ENCODE measurements around the gene ANOS1.

- TF ChIP-seq, protein P1, sequence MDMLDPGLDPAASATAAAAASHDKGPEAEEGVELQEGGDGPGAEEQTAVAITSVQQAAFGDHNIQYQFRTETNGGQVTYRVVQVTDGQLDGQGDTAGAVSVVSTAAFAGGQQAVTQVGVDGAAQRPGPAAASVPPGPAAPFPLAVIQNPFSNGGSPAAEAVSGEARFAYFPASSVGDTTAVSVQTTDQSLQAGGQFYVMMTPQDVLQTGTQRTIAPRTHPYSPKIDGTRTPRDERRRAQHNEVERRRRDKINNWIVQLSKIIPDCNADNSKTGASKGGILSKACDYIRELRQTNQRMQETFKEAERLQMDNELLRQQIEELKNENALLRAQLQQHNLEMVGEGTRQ (CRISPR knock-in tag; IDR thresholded peaks at IDR 0.05), result no peak
- no peak for TF ChIP-seq CTCF (IDR thresholded peaks at IDR 0.05)
- TF ChIP-seq, protein P2, sequence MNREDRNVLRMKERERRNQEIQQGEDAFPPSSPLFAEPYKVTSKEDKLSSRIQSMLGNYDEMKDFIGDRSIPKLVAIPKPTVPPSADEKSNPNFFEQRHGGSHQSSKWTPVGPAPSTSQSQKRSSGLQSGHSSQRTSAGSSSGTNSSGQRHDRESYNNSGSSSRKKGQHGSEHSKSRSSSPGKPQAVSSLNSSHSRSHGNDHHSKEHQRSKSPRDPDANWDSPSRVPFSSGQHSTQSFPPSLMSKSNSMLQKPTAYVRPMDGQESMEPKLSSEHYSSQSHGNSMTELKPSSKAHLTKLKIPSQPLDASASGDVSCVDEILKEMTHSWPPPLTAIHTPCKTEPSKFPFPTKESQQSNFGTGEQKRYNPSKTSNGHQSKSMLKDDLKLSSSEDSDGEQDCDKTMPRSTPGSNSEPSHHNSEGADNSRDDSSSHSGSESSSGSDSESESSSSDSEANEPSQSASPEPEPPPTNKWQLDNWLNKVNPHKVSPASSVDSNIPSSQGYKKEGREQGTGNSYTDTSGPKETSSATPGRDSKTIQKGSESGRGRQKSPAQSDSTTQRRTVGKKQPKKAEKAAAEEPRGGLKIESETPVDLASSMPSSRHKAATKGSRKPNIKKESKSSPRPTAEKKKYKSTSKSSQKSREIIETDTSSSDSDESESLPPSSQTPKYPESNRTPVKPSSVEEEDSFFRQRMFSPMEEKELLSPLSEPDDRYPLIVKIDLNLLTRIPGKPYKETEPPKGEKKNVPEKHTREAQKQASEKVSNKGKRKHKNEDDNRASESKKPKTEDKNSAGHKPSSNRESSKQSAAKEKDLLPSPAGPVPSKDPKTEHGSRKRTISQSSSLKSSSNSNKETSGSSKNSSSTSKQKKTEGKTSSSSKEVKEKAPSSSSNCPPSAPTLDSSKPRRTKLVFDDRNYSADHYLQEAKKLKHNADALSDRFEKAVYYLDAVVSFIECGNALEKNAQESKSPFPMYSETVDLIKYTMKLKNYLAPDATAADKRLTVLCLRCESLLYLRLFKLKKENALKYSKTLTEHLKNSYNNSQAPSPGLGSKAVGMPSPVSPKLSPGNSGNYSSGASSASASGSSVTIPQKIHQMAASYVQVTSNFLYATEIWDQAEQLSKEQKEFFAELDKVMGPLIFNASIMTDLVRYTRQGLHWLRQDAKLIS (CRISPR knock-in tag; IDR thresholded peaks at IDR 0.05; ENCODE audit: borderline replicate concordance), result no peak
- no peak for TF ChIP-seq STAT6 (CRISPR knock-in tag; conservative IDR thresholded peaks at IDR 0.05; ENCODE audit: low read depth)
- TF ChIP-seq NR3C1 (CRISPR knock-in tag; conservative IDR thresholded peaks at IDR 0.05; ENCODE audit: low read depth), result no peak
- no peak for TF ChIP-seq TEAD4 (CRISPR knock-in tag; IDR thresholded peaks at IDR 0.05)
- TF ChIP-seq, protein P3, sequence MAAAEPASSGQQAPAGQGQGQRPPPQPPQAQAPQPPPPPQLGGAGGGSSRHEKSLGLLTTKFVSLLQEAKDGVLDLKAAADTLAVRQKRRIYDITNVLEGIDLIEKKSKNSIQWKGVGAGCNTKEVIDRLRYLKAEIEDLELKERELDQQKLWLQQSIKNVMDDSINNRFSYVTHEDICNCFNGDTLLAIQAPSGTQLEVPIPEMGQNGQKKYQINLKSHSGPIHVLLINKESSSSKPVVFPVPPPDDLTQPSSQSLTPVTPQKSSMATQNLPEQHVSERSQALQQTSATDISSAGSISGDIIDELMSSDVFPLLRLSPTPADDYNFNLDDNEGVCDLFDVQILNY (CRISPR knock-in tag; IDR thresholded peaks at IDR 0.05), result no peak
- no peak for TF ChIP-seq ATF1 (CRISPR knock-in tag; IDR thresholded peaks at IDR 0.05)
- no peak for TF ChIP-seq HMGA2 (CRISPR knock-in tag; IDR thresholded peaks at IDR 0.05)
- no peak for TF ChIP-seq ATF2 (CRISPR knock-in tag; IDR thresholded peaks at IDR 0.05; ENCODE audit: borderline replicate concordance, low read depth)
- TF ChIP-seq, protein P4, sequence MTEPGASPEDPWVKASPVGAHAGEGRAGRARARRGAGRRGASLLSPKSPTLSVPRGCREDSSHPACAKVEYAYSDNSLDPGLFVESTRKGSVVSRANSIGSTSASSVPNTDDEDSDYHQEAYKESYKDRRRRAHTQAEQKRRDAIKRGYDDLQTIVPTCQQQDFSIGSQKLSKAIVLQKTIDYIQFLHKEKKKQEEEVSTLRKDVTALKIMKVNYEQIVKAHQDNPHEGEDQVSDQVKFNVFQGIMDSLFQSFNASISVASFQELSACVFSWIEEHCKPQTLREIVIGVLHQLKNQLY (CRISPR knock-in tag; IDR thresholded peaks at IDR 0.05), result no peak
- no peak for TF ChIP-seq TCF7 (CRISPR knock-in tag; IDR thresholded peaks at IDR 0.05; ENCODE audit: low read depth)
Observed at GRCh38 chrX:8546715-8547114, 185.2 kb downstream of the ANOS1 start.
